H9 (cell line): ENCODE measurements around the gene CORIN. TPM values are rescaled to one million over a fixed set of nuclear protein-coding genes. Genes with fewer than 3 reads are reported as not detected.

Experiments
- DNase-seq: peaks from one replicate; pipeline ENCODE4 v3.0.0-alpha.2; 2017
- H2AFZ ChIP-seq: one replicate; pipeline ENCODE4 v1.6.1; 2013; ENCODE audit warnings: mild to moderate bottlenecking, low read length, control low read depth, moderate library complexity
- H2AK5ac ChIP-seq: 2 replicates; pipeline ENCODE4 v1.6.1; 2013; ENCODE audit warnings: low read length, control low read depth, mixed read lengths; ENCODE audit not compliant: insufficient read length
- H2BK120ac ChIP-seq: one replicate; pipeline ENCODE4 v1.6.1; 2013; ENCODE audit warnings: low read depth, mild to moderate bottlenecking, low read length, control low read depth, inconsistent platforms; ENCODE audit not compliant: poor library complexity, severe bottlenecking
- H2BK12ac ChIP-seq: 2 replicates; pipeline ENCODE4 v1.6.1; 2013; ENCODE audit warnings: low read length, control low read depth, mixed read lengths, low read depth; ENCODE audit not compliant: insufficient read length
- H2BK15ac ChIP-seq: 2 replicates; pipeline ENCODE4 v1.6.1; 2013; ENCODE audit warnings: low read depth, low read length, control low read depth
- H2BK20ac ChIP-seq: one replicate; pipeline ENCODE4 v1.6.1; 2013; ENCODE audit warnings: low read depth, mild to moderate bottlenecking, low read length, control low read depth, inconsistent platforms; ENCODE audit not compliant: poor library complexity, severe bottlenecking
- H2BK5ac ChIP-seq: 2 replicates; pipeline ENCODE4 v1.6.1; 2013; ENCODE audit warnings: low read length, control low read depth, mixed read lengths; ENCODE audit not compliant: insufficient read length
- H3K14ac ChIP-seq: 2 replicates; pipeline ENCODE4 v1.6.1; 2013; ENCODE audit warnings: low read length, control low read depth; ENCODE audit not compliant: insufficient read depth
- H3K18ac ChIP-seq: 2 replicates; pipeline ENCODE4 v1.6.1; 2013; ENCODE audit warnings: low read depth, mild to moderate bottlenecking, mixed read lengths, low read length, control low read depth; ENCODE audit not compliant: insufficient read length
- H3K23ac ChIP-seq: 2 replicates; pipeline ENCODE4 v1.6.1; 2013; ENCODE audit warnings: low read length, control low read depth, mixed read lengths, low read depth; ENCODE audit not compliant: insufficient read length
- H3K23me2 ChIP-seq: 2 replicates; pipeline ENCODE4 v1.6.1; 2013; ENCODE audit warnings: low read depth, mild to moderate bottlenecking, mixed read lengths, low read length, control low read depth; ENCODE audit not compliant: insufficient read length, poor library complexity, severe bottlenecking
- H3K27ac ChIP-seq: 2 replicates; pipeline ENCODE4 v1.5.1; 2013; ENCODE audit warnings: low read length, control low read depth, mixed read lengths, low read depth; ENCODE audit not compliant: insufficient read length
- H3K27me3 ChIP-seq: 2 replicates; pipeline ENCODE4 v1.6.1; 2013; ENCODE audit warnings: low read length, control low read depth, inconsistent platforms; ENCODE audit not compliant: insufficient read depth
- H3K4ac ChIP-seq: 2 replicates; pipeline ENCODE4 v1.6.1; 2013; ENCODE audit warnings: low read depth, mild to moderate bottlenecking, control low read depth, inconsistent platforms, low read length, moderate library complexity
- H3K4me1 ChIP-seq: 2 replicates; pipeline ENCODE4 v1.6.1; 2013; ENCODE audit warnings: low read length, control low read depth, inconsistent platforms; ENCODE audit not compliant: insufficient read depth
- H3K4me2 ChIP-seq: 2 replicates; pipeline ENCODE4 v1.6.1; 2013; ENCODE audit warnings: low read length, control low read depth, mixed read lengths; ENCODE audit not compliant: insufficient read length, insufficient read depth
- H3K56ac ChIP-seq: 2 replicates; pipeline ENCODE4 v1.6.1; 2013; ENCODE audit warnings: low read depth, mild to moderate bottlenecking, mixed read lengths, low read length, control low read depth; ENCODE audit not compliant: insufficient read length
- H3K79me1 ChIP-seq: 2 replicates; pipeline ENCODE4 v1.6.1; 2013; ENCODE audit warnings: low read depth, mild to moderate bottlenecking, moderate library complexity, low read length, control low read depth, inconsistent platforms; ENCODE audit not compliant: insufficient read depth, poor library complexity, severe bottlenecking
- H3K79me2 ChIP-seq: 2 replicates; pipeline ENCODE4 v1.6.1; 2013; ENCODE audit warnings: low read length, control low read depth, inconsistent platforms; ENCODE audit not compliant: insufficient read depth
- H3K9ac ChIP-seq: 2 replicates; pipeline ENCODE4 v1.6.1; 2013; ENCODE audit warnings: low read length, control low read depth, mixed read lengths; ENCODE audit not compliant: insufficient read length; ENCODE audit errors: extremely low read depth
- H3K9me3 ChIP-seq: one replicate; pipeline ENCODE4 v1.6.1; 2013; ENCODE audit warnings: low read depth, low read length, inconsistent platforms; ENCODE audit not compliant: control insufficient read depth
- H3T11ph ChIP-seq: one replicate; pipeline ENCODE4 v1.6.1; 2013; ENCODE audit warnings: mild to moderate bottlenecking, low read length, control low read depth, inconsistent platforms
- H4K20me1 ChIP-seq: one replicate; pipeline ENCODE4 v1.6.1; 2013; ENCODE audit not compliant: control insufficient read depth, insufficient read length, insufficient read depth
- H4K5ac ChIP-seq: 2 replicates; pipeline ENCODE4 v1.6.1; 2013; ENCODE audit warnings: low read depth, mild to moderate bottlenecking, mixed read lengths, low read length, control low read depth; ENCODE audit not compliant: insufficient read length
- H4K8ac ChIP-seq: replicated peaks from 2 replicates; pipeline ENCODE4 v1.6.1; 2013; ENCODE audit warnings: low read length, control low read depth, mixed read lengths, low read depth; ENCODE audit not compliant: insufficient read length
- H4K91ac ChIP-seq: 2 replicates; pipeline ENCODE4 v1.6.1; 2013; ENCODE audit warnings: low read depth, mild to moderate bottlenecking, moderate library complexity, mixed read lengths, low read length, control low read depth; ENCODE audit not compliant: insufficient read length
- H3K27ac Mint-ChIP-seq, 3 experiments: 2 replicates in 2 of 3; 3 replicates in 1 of 3; pipeline ENCODE4 v1.8.0; 2020 to 2021; ENCODE audit warnings: mixed read lengths in 3 of 3, mild to moderate bottlenecking in 1 of 3, moderate library complexity in 1 of 3
- H3K27me3 Mint-ChIP-seq: 2 replicates; pipeline ENCODE4 v1.8.0; 2021; ENCODE audit warnings: low read depth, mild to moderate bottlenecking, moderate library complexity, mixed read lengths
- H3K36me3 Mint-ChIP-seq, 3 experiments: 2 replicates in 2 of 3; 3 replicates in 1 of 3; pipeline ENCODE4 v1.8.0; 2020 to 2021; ENCODE audit warnings: low read depth in 3 of 3, mixed read lengths in 3 of 3; ENCODE audit not compliant: insufficient read depth in 1 of 3
- H3K4me1 Mint-ChIP-seq, 2 experiments: 2 replicates each; pipeline ENCODE4 v1.8.0; 2020; ENCODE audit warnings: mixed read lengths in 2 of 2
- H3K4me3 Mint-ChIP-seq, 2 experiments: 2 replicates in 1 of 2; 3 replicates in 1 of 2; pipeline ENCODE4 v1.8.0; 2020 to 2021; ENCODE audit warnings: mild to moderate bottlenecking in 2 of 2, mixed read lengths in 2 of 2, moderate library complexity in 1 of 2
- H3K9me3 Mint-ChIP-seq, 2 experiments: 2 replicates in 1 of 2; 3 replicates in 1 of 2; pipeline ENCODE4 v1.8.0; 2020; ENCODE audit warnings: mild to moderate bottlenecking in 2 of 2, mixed read lengths in 2 of 2, moderate library complexity in 1 of 2
- CTCF ChIP-seq: fragments of 200-600 bp; sonication (generic); conservative IDR thresholded peaks from 3 replicates; pipeline ENCODE4 v1.8.0; 2021; ENCODE audit warnings: antibody characterized with exemption, mild to moderate bottlenecking
- WGBS: extraction: QIAGEN DNeasy Blood & Tissue Kit; methylation state at CpG from one replicate; pipeline ENCODE4 v1.1.7; 2013; ENCODE audit warnings: missing lambda C conversion rate, low lambda C conversion rate, mixed read lengths; ENCODE audit not compliant: insufficient read length; ENCODE audit errors: extremely low coverage; 5-methylcytosine and 5-hydroxymethylcytosine counted together
- total RNA-seq: library from RNA; stranded (reverse); gene quantifications from 2 replicates; pipeline ENCODE4 v1.2.1, GENCODE V29; 2021

Gene CORIN
- total RNA-seq, 1 experiment from 2014 or later = 0.39 TPM

- H2BK20ac ChIP-seq = no peak overlapping the region
- H4K20me1 ChIP-seq = no peaks in the 10 kb centered on the region
- no peaks in the 10 kb centered on the region for H3K27me3 Mint-ChIP-seq
- no peaks in the 10 kb centered on the region for H3K79me1 ChIP-seq
- 100% methylated on average over 1 of the region's 11 CpGs for WGBS
- no peaks in the 10 kb centered on the region for H3K79me2 ChIP-seq
- no peaks in the 10 kb centered on the region for H3K4me1 ChIP-seq
- no peak overlapping the region for H4K5ac ChIP-seq
- no peak overlapping the region for H3K23ac ChIP-seq
- no peak overlapping the region for H2BK15ac ChIP-seq
- no peak overlapping the region for H4K91ac ChIP-seq
- no peaks in the 10 kb centered on the region for H3K9me3 Mint-ChIP-seq
- no peak for DNase-seq
- H2BK120ac ChIP-seq = no peak overlapping the region
- no peak overlapping the region for H2BK12ac ChIP-seq
- H2BK5ac ChIP-seq = no peak overlapping the region
- no peaks in the 10 kb centered on the region for H3K27me3 ChIP-seq
- no peak overlapping the region for H3K9ac ChIP-seq
- H2AK5ac ChIP-seq = no peak overlapping the region
- H3K18ac ChIP-seq = no peak overlapping the region
- peaks cover 3 to 9% of the 10 kb centered on the region in 2 experiments for H3K4me1 Mint-ChIP-seq
- no peak overlapping the region for H3K4me3 Mint-ChIP-seq
- H3T11ph ChIP-seq = no peak overlapping the region
- H3K14ac ChIP-seq = no peak overlapping the region
- 0 out of 7 replicates have a peak, but pooled peaks cover 0 to 2% (median 0%) of the 10 kb centered on the region in 3 experiments for H3K36me3 Mint-ChIP-seq
- H3K4ac ChIP-seq = no peak overlapping the region
- TF ChIP-seq CTCF = peak; percentile 79
- H4K8ac ChIP-seq = no peak overlapping the region
- H3K4me2 ChIP-seq = no peak overlapping the region
- H3K27ac ChIP-seq = no peak overlapping the region
- no peaks in the 10 kb centered on the region for H3K9me3 ChIP-seq
- H3K56ac ChIP-seq = no peak overlapping the region
- no peak overlapping the region for H2AFZ ChIP-seq
- H3K27ac Mint-ChIP-seq = no peak overlapping the region
- H3K23me2 ChIP-seq = no peaks in the 10 kb centered on the region
These were observed 169.0 kb downstream of the CORIN start for GRCh38 chr4:47668810-47669408.
